B cell (primary cell): Measurements from ENCODE around the gene PDZRN4. TPM values are rescaled to one million over a fixed set of nuclear protein-coding genes. Genes with fewer than 3 reads are reported as not detected.

Experiments
- ATAC-seq: fragments of 200-7000 bp; cut with Tn5 transposase; one replicate; pipeline ENCODE4 v1.10.0; 2021; ENCODE audit warnings: low read depth, mild to moderate bottlenecking, moderate number of reproducible peaks, moderate library complexity
- CTCF ChIA-PET: fragments of 350-600 bp; sonication (Branson Sonifier 250); formaldehyde crosslinking; loops from one replicate; lab custom pipeline; 2021; ENCODE audit warnings: antibody characterized with exemption, inconsistent platforms; lab: Charles Lee
- POLR2A ChIA-PET: fragments of 350-600 bp; sonication (Branson Sonifier 250); formaldehyde crosslinking; loops from one replicate; lab custom pipeline; 2021; ENCODE audit warnings: antibody characterized with exemption; lab: Charles Lee
- DNase-seq: peaks from one replicate; pipeline ENCODE4 v3.0.0; 2013
- H2AFZ ChIP-seq: 2 replicates; pipeline ENCODE4 v1.6.1; 2012; ENCODE audit warnings: mild to moderate bottlenecking, low read depth, low read length; ENCODE audit not compliant: insufficient read depth, poor library complexity, severe bottlenecking
- H3K27ac ChIP-seq, 2 donors: 1 replicate in 1 of 2; 2 replicates in 1 of 2; pipeline ENCODE4 v1.5.1; 2012 to 2013; ENCODE audit warnings: low read length in 2 of 2, mild to moderate bottlenecking in 2 of 2, moderate library complexity in 1 of 2
- H3K27me3 ChIP-seq, 4 experiments: fragments of 200-600 bp in 1 of 4; sonication (generic) in 1 of 4; replicated peaks in 1 of 4; 1 replicate in 2 of 4; 2 replicates in 2 of 4; pipeline versions ENCODE4 v1.6.1 to v1.7.0; 2013 to 2016; ENCODE audit warnings: low read length in 3 of 4, mild to moderate bottlenecking in 2 of 4, mixed read lengths in 1 of 4, moderate library complexity in 1 of 4; ENCODE audit not compliant: insufficient read depth in 4 of 4, control insufficient read depth in 3 of 4; ENCODE audit errors: control extremely low read depth in 1 of 4
- H3K36me3 ChIP-seq, 2 experiments: replicated peaks in 1 of 2; 1 replicate in 1 of 2; 2 replicates in 1 of 2; pipeline versions ENCODE4 v1.6.1 to v1.7.1; 2013; ENCODE audit warnings: low read length in 1 of 2; ENCODE audit not compliant: insufficient read depth in 2 of 2, control insufficient read depth in 1 of 2; ENCODE audit errors: control extremely low read depth in 1 of 2, extremely low read depth in 1 of 2
- H3K4me1 ChIP-seq, 2 donors: fragments of 200-600 bp in 1 of 2; sonication (generic) in 1 of 2; 1 replicate in 1 of 2; 2 replicates in 1 of 2; pipeline versions ENCODE4 v1.5.1 to v1.6.1; 2013 to 2017; ENCODE audit warnings: low read length in 2 of 2; ENCODE audit not compliant: control insufficient read depth in 2 of 2, insufficient read depth in 2 of 2
- H3K4me2 ChIP-seq: replicated peaks from 2 replicates; pipeline ENCODE3; 2012; ENCODE audit warnings: mild to moderate bottlenecking, low read depth, low read length; ENCODE audit not compliant: poor library complexity, severe bottlenecking
- H3K4me3 ChIP-seq, 5 experiments: fragments of 200-600 bp in 1 of 5; sonication (generic) in 1 of 5; 1 replicate in 3 of 5; 2 replicates in 2 of 5; pipeline versions ENCODE4 v1.5.1 to v1.7.0; 2011 to 2016; ENCODE audit warnings: low read length in 4 of 5, mild to moderate bottlenecking in 4 of 5, low read depth in 2 of 5, control low read depth in 1 of 5, moderate library complexity in 1 of 5; ENCODE audit not compliant: insufficient read depth in 1 of 5; ENCODE audit errors: control extremely low read depth in 1 of 5, extremely low read depth in 1 of 5
- H3K79me2 ChIP-seq: fragments of 200-600 bp; sonication (generic); one replicate; pipeline ENCODE4 v1.6.0; 2016; ENCODE audit warnings: low read length; ENCODE audit not compliant: control insufficient read depth, insufficient read depth
- H3K9ac ChIP-seq: fragments of 200-600 bp; sonication (generic); 2 replicates; pipeline ENCODE4 v1.6.1; 2017; ENCODE audit warnings: mild to moderate bottlenecking, low read length, moderate library complexity
- H3K9me3 ChIP-seq, 3 donors: one replicate each; pipeline versions ENCODE4 v1.6.1 to v1.7.1; 2013; ENCODE audit warnings: low read length in 2 of 3; ENCODE audit not compliant: control insufficient read depth in 2 of 3, insufficient read depth in 1 of 3; ENCODE audit errors: control extremely low read depth in 1 of 3
- H4K20me1 ChIP-seq: 2 replicates; pipeline ENCODE4 v1.6.0; 2012; ENCODE audit warnings: mild to moderate bottlenecking, low read length; ENCODE audit not compliant: insufficient read depth, control insufficient read depth, poor library complexity, severe bottlenecking
- H3K27ac Mint-ChIP-seq: one replicate; pipeline ENCODE4 v1.8.0; 2021; ENCODE audit warnings: mixed read lengths
- H3K27me3 Mint-ChIP-seq: one replicate; pipeline ENCODE4 v1.8.0; 2021; ENCODE audit warnings: mixed read lengths
- H3K4me1 Mint-ChIP-seq: one replicate; pipeline ENCODE4 v1.8.0; 2021; ENCODE audit warnings: mixed read lengths
- H3K4me3 Mint-ChIP-seq: one replicate; pipeline ENCODE4 v1.8.0; 2021; ENCODE audit warnings: mixed read lengths
- H3K9me3 Mint-ChIP-seq: one replicate; pipeline ENCODE4 v1.8.0; 2022; ENCODE audit warnings: mixed read lengths; ENCODE audit not compliant: insufficient read depth
- CTCF ChIP-seq: fragments of 200-600 bp; IDR thresholded peaks from one replicate; pipeline ENCODE4 v1.8.0; 2022; ENCODE audit warnings: antibody characterized with exemption, mild to moderate bottlenecking
- EZH2 ChIP-seq: IDR thresholded peaks from 2 replicates; pipeline ENCODE4 v1.6.1; 2012; ENCODE audit warnings: borderline replicate concordance, low read depth, mild to moderate bottlenecking, moderate library complexity, low read length; ENCODE audit not compliant: insufficient read depth, poor library complexity, severe bottlenecking
- WGBS: methylation state at CpG from one replicate; pipeline ENCODE4 v1.1.5; 2013; ENCODE audit warnings: missing lambda C conversion rate; ENCODE audit not compliant: insufficient coverage; 5-methylcytosine and 5-hydroxymethylcytosine counted together
- intact Hi-C: fragments of 100-400 bp; cut with micrococcal nuclease; formaldehyde crosslinking; loops from one replicate; pipeline ENCODE4 v1.10.0; 2022
- polyA plus RNA-seq: library from polyadenylated mRNA; depleted of rRNA; stranded (reverse); fragments of >200 nt; gene quantifications from 2 replicates; pipeline ENCODE4 v1.2.3, GENCODE V29; 2012
- total RNA-seq, 2 donors: library from RNA; stranded (reverse); fragments of 120-200 nt in 1 of 2; gene quantifications; 1 replicate in 1 of 2; 2 replicates in 1 of 2; pipeline versions ENCODE4 v1.2.3 to v1.2.4, GENCODE V29; 2013 to 2022

The PDZRN4 gene
- total and polyA plus RNA-seq, 2 donors (not counting 1 experiment from before 2014, with no cell fraction given), result not detected

- Histone ChIP-seq H3K4me2 (no peak overlapping the region), H3K4me3 (no peak overlapping the region), H3K4me1 (no peaks in the 10 kb centered on the region), H4K20me1 (no peaks in the 10 kb centered on the region), H3K79me2 (no peaks in the 10 kb centered on the region), H3K36me3 (no peaks in the 10 kb centered on the region), H3K9me3 (no peaks in the 10 kb centered on the region), H3K9ac (no peak overlapping the region), H3K27me3 (no peaks in the 10 kb centered on the region), H2AFZ (no peak overlapping the region), H3K27ac (no peak overlapping the region)
- intact Hi-C loops, result no loop called here
- H3K27me3 Mint-ChIP-seq, result no peaks in the 10 kb centered on the region
- TF ChIP-seq CTCF (no peak), EZH2 (no peak)
- 89% methylated on average over 2 of the region's 2 CpGs for WGBS
- ATAC-seq (no peak), DNase-seq (no peak)
- H3K4me1 Mint-ChIP-seq, result no peaks in the 10 kb centered on the region
- no peaks in the 10 kb centered on the region for H3K9me3 Mint-ChIP-seq
- ChIA-PET POLR2A (no interaction called here), CTCF (no interaction called here)
- H3K4me3 Mint-ChIP-seq, result no peak overlapping the region
- H3K27ac Mint-ChIP-seq, result no peak overlapping the region
Observed at GRCh38 chr12:41486718-41487117, 298.6 kb downstream of the PDZRN4 start.

GRCh38 chr12:41496009-41496408, 307.9 kb downstream of the PDZRN4 start:
- no peak overlapping the region for H3K9ac ChIP-seq
- no peaks in the 10 kb centered on the region for H3K4me1 Mint-ChIP-seq
- no peak overlapping the region for H3K4me3 Mint-ChIP-seq
- no peak for DNase-seq
- TF ChIP-seq CTCF, result no peak
- TF ChIP-seq EZH2, result no peak
- ChIA-PET CTCF (no interaction called here), POLR2A (no interaction called here)
- intact Hi-C loops, result no loop called here
- no peaks in the 10 kb centered on the region for H3K27me3 Mint-ChIP-seq
- H2AFZ ChIP-seq, result no peak overlapping the region
- H3K9me3 Mint-ChIP-seq, result no peaks in the 10 kb centered on the region
- H3K4me3 ChIP-seq, result no peak overlapping the region
- no peak overlapping the region for H3K27ac ChIP-seq
- no peaks in the 10 kb centered on the region for H4K20me1 ChIP-seq
- H3K27ac Mint-ChIP-seq, result no peak overlapping the region
- no peak overlapping the region for H3K4me2 ChIP-seq
- no peaks in the 10 kb centered on the region for H3K36me3 ChIP-seq
- no peaks in the 10 kb centered on the region for H3K79me2 ChIP-seq
- WGBS, result 86% methylated on average over 1 of the region's 4 CpGs
- no peaks in the 10 kb centered on the region for H3K4me1 ChIP-seq
- no peak for ATAC-seq
- no peaks in the 10 kb centered on the region for H3K27me3 ChIP-seq
- H3K9me3 ChIP-seq, result no peaks in the 10 kb centered on the region
